Activated CD8-positive, alpha-beta memory T cell treated with anti-CD3 and anti-CD28 coated beads, Interleukin-2, amount 50 U/mL, for 24 hours (primary cell): ENCODE data around the gene STK25.
"Not testable (repeated sequence)": the region's sequence is repeated elsewhere in the genome, so short reads cannot be mapped to it uniquely, and the experiment has no call there.

Experiments
- DNase-seq: peaks from one replicate; pipeline ENCODE4 v3.0.0-alpha.2; 2020; ENCODE audit errors: extremely low read depth

STK25 gene

DNA sequence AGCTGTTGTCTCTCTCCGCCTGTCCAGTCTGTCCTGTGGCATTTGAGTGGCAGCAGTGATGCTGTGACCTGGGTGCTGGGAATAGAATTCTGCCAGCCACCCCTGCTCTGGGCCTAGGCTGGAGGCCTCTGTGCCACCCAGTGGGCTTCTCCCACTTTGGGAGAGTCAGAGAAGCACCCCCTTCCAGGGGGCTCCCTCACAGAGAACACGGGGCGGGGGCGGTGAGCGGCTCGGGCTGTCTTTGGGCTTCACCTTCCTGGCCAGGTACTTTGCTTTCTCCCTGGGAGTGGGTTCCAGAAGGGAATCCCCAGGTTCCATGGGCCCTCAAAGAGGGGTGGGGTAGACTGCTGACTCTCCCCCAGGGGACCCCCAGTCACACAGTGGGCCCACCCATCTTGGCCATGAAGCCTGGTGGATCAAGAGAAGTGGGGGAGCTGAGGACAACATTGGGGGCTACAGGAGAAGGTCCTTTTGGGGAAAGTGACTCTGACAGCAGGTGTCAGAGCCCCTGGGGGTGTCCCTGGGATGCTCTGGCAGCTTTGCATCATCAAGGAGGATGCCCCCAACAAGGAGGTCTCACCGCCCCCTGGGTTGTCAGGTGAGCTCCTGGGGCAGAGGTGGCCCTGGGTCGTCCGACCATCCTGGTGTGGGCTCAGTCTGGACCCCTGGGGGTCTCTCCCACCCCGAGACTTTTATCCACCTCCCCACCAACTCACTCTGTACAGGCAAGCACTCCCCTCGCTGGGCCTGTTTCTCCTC lies 31.4 kb upstream of the STK25 start:
- no peak for DNase-seq

DNA sequence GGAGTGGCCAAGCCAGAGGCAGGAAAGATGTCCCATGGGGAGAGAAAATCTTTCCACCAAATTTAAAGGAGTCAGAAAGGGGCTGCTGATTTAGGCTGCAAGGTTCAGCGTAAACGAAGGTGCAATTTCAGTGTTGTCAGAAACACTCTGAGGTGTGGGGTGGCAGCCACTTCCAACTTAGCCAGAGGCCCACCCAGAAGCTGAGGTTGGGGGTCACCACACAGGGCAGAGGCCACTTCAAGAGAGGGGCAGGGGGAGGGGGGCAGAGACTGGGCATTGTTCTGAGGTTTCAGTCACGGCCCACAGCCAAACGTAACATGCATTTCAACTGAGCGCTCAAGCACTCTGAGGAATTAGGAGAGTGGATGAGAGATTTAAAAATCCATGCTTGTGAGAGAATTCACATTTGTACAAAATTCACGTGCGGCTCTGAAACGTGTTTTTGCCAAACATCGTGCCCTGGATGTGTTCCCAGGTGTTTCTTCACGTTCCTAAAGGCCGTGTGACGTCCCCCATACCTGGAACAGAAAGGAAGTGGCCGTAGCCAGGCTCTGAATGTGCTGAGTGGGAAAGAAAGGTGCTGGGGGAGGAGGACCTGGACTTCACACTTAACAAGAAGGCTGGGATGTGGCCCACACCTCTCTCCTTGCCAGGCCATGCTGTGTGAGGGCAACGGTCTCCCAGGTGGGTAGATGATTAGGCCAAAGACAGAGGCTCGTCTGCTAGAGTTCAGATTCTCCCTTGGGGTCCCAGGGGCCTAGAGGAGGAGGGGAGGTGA lies 30.6 kb upstream of the STK25 start:
- no peak for DNase-seq

GRCh38 chr2:241535871-241536655 lies 27.7 kb upstream of the STK25 start:
- no peak for DNase-seq

DNA sequence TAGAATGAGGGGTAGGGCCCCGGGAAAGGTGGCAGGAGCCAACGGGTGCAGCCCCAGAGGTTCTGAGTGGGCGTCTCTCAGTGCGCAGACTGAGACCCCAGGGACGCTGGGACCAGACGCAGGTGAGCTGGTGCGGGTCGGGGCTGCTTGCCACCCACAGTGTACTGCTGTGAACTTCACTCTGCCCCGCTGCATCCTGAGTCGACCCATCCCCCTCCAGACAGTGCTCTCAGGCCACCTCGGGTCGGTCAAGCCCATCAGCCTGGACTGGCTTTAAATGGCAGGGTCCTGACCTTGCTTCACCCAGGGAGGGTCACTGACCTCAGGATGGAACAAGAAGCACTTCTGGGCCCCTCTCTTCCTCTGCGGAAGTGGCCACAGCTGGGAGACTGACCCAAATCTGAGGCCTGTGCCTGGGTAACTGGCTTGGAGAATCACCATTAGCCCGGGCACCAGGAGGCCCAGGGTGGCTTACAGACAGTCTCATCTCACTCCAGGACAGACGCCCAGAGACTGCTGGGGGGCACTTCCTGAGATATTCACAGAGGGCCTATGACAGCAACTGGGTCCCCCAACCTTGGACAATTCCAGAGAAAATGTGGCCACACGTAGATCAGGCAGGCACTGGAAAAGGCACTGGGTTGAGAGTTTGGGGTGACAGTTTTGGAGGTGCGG lies 26.5 kb upstream of the STK25 start:
- no peak for DNase-seq

GRCh38 chr2:241534293-241534692 lies 25.9 kb upstream of the STK25 start:
- DNase-seq: no peak

DNA sequence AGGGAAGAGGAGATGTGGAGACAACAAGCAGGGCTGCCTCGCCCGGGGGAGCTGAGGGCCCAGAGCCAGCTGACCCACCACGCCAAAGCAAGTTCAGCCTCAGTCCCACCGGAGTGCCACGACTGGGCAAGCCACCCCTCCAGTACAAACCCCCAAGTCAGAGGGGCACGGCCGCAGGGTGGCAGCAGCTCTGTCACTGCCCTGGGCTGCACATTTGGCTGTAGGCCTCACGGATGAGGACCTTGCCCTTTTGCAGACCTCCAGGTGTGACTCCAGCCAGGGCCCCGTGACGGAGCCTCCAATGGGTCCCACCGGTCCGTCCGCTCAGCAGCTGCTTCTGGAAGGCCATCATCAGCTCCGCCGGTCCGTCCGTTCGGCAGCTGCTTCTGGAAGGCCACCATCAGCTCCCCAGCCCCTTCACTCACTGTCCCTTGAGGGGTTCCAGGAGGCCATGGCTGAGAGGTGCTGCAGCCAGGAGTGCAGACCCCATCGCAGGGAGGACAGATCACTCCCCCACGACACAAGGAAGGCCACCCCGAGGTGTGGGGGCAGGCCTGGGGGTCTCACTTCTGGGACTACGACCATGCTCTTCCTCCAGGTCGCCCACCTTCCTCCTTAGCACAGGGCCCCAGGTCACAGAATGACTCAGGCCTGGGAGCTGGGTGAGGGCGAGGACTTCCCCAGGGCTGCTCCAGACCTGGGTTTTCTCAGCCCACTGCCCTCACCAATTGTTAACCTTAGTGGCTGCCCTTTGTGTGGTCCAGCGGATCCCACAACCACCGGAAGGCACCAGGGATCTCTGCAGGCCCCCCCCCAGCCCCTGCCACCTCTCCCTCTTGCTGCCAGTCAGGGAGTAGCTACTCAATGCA lies 24.6 kb upstream of the STK25 start:
- no peak for DNase-seq

- no peak for DNase-seq
Measured at GRCh38 chr2:241532168-241532567, 23.8 kb upstream of the STK25 start.

GRCh38 chr2:241531161-241531722 lies 22.9 kb upstream of the STK25 start:
- no peak for DNase-seq

GRCh38 chr2:241530571-241530970 lies 22.2 kb upstream of the STK25 start:
- DNase-seq: no peak

GRCh38 chr2:241525818-241526780 lies 17.7 kb upstream of the STK25 start:
- not testable (repeated sequence) for DNase-seq

- no peak for DNase-seq
Measured at GRCh38 chr2:241522477-241522876, 14.1 kb upstream of the STK25 start.

DNA sequence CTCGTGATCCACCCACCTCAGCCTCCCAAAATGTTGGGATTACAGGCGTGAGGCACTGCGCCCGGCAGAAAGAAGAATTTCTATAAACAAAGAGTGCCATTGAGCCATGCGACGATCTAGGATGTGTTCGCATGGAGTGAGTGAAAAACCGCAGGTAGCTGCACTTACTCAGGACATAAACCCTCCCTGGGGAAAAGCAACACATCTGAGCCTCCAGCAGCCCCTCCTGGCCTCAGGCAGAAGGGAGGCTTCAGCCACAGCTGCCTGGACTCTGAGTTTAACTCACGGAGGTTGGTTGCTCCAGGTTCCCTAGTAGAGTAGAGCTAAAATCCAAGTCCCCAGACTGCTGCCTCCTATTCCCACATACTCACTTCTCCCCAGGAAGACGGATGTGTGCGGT lies 11.3 kb upstream of the STK25 start:
- no peak for DNase-seq

GRCh38 chr2:241517297-241517696 lies 8.9 kb upstream of the STK25 start:
- DNase-seq: no peak

DNA sequence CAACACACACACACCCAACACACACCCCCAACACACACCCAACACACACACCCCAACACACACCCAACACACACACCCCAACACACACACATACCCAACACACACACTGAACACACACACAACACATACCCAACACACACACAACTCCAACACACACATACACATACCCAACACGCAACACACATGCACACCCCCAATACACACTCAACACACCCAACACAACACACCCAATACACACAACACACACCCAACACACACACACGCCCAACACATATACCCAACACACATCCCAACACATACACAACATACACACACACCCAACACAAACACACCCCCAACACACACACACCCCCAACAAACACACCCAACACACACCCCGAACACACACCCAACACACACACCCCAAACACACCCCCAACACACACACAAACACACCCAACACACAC lies 8.2 kb upstream of the STK25 start:
- DNase-seq: no peak

GRCh38 chr2:241514986-241515737 lies 6.8 kb upstream of the STK25 start:
- no peak for DNase-seq

GRCh38 chr2:241514553-241514952 lies 6.2 kb upstream of the STK25 start:
- DNase-seq: no peak

- no peak for DNase-seq
Measured at GRCh38 chr2:241511091-241511741, 2.8 kb upstream of the STK25 start.

DNA sequence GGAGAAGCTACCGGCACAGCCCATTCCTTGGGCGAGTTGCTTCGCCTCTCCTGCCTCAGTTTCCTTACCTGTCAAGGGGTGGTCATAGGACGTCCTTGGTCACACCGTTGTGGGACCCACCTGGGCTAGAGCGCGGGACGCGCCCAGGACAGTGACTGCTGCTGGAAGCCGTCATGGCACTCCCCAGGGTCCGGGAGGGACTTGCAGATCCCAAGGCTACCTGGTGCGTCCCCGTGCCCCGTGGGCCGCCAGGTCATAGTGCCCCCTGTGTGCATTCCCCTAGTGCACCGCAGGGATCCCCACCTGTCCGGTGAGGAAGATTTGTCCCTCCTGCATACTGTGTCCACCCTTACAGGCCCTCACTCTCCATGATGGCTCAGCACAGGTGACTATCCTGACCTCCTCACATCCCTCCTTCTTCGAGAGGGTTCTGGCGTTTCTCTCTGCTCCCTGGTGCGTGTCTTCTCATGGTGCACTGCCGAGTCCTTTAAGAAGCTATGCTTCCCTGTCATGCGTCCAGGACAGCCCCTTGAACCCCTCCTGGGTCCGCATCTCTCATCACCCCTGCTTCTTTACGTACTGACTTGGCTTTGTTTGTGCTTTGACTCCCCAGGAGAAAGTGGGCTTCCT lies 886 bp upstream of the STK25 start:
- DNase-seq: no peak
